H9 (cell line): ENCODE results near the gene CST3. TPM values are rescaled to one million over a fixed set of nuclear protein-coding genes. Genes with fewer than 3 reads are reported as not detected.

Experiments used
- DNase-seq: peaks from one replicate; pipeline ENCODE4 v3.0.0-alpha.2; 2017
- H2AFZ ChIP-seq: one replicate; pipeline ENCODE4 v1.6.1; 2013; ENCODE audit warnings: mild to moderate bottlenecking, low read length, control low read depth, moderate library complexity
- H2AK5ac ChIP-seq: 2 replicates; pipeline ENCODE4 v1.6.1; 2013; ENCODE audit warnings: low read length, control low read depth, mixed read lengths; ENCODE audit not compliant: insufficient read length
- H2BK120ac ChIP-seq: one replicate; pipeline ENCODE4 v1.6.1; 2013; ENCODE audit warnings: low read depth, mild to moderate bottlenecking, low read length, control low read depth, inconsistent platforms; ENCODE audit not compliant: poor library complexity, severe bottlenecking
- H2BK12ac ChIP-seq: 2 replicates; pipeline ENCODE4 v1.6.1; 2013; ENCODE audit warnings: low read length, control low read depth, mixed read lengths, low read depth; ENCODE audit not compliant: insufficient read length
- H2BK15ac ChIP-seq: 2 replicates; pipeline ENCODE4 v1.6.1; 2013; ENCODE audit warnings: low read depth, low read length, control low read depth
- H2BK20ac ChIP-seq: one replicate; pipeline ENCODE4 v1.6.1; 2013; ENCODE audit warnings: low read depth, mild to moderate bottlenecking, low read length, control low read depth, inconsistent platforms; ENCODE audit not compliant: poor library complexity, severe bottlenecking
- H2BK5ac ChIP-seq: 2 replicates; pipeline ENCODE4 v1.6.1; 2013; ENCODE audit warnings: low read length, control low read depth, mixed read lengths; ENCODE audit not compliant: insufficient read length
- H3K14ac ChIP-seq: 2 replicates; pipeline ENCODE4 v1.6.1; 2013; ENCODE audit warnings: low read length, control low read depth; ENCODE audit not compliant: insufficient read depth
- H3K18ac ChIP-seq: 2 replicates; pipeline ENCODE4 v1.6.1; 2013; ENCODE audit warnings: low read depth, mild to moderate bottlenecking, mixed read lengths, low read length, control low read depth; ENCODE audit not compliant: insufficient read length
- H3K23ac ChIP-seq: 2 replicates; pipeline ENCODE4 v1.6.1; 2013; ENCODE audit warnings: low read length, control low read depth, mixed read lengths, low read depth; ENCODE audit not compliant: insufficient read length
- H3K23me2 ChIP-seq: 2 replicates; pipeline ENCODE4 v1.6.1; 2013; ENCODE audit warnings: low read depth, mild to moderate bottlenecking, mixed read lengths, low read length, control low read depth; ENCODE audit not compliant: insufficient read length, poor library complexity, severe bottlenecking
- H3K27ac ChIP-seq: 2 replicates; pipeline ENCODE4 v1.5.1; 2013; ENCODE audit warnings: low read length, control low read depth, mixed read lengths, low read depth; ENCODE audit not compliant: insufficient read length
- H3K27me3 ChIP-seq: 2 replicates; pipeline ENCODE4 v1.6.1; 2013; ENCODE audit warnings: low read length, control low read depth, inconsistent platforms; ENCODE audit not compliant: insufficient read depth
- H3K4ac ChIP-seq: 2 replicates; pipeline ENCODE4 v1.6.1; 2013; ENCODE audit warnings: low read depth, mild to moderate bottlenecking, control low read depth, inconsistent platforms, low read length, moderate library complexity
- H3K4me1 ChIP-seq: 2 replicates; pipeline ENCODE4 v1.6.1; 2013; ENCODE audit warnings: low read length, control low read depth, inconsistent platforms; ENCODE audit not compliant: insufficient read depth
- H3K4me2 ChIP-seq: 2 replicates; pipeline ENCODE4 v1.6.1; 2013; ENCODE audit warnings: low read length, control low read depth, mixed read lengths; ENCODE audit not compliant: insufficient read length, insufficient read depth
- H3K56ac ChIP-seq: 2 replicates; pipeline ENCODE4 v1.6.1; 2013; ENCODE audit warnings: low read depth, mild to moderate bottlenecking, mixed read lengths, low read length, control low read depth; ENCODE audit not compliant: insufficient read length
- H3K79me1 ChIP-seq: 2 replicates; pipeline ENCODE4 v1.6.1; 2013; ENCODE audit warnings: low read depth, mild to moderate bottlenecking, moderate library complexity, low read length, control low read depth, inconsistent platforms; ENCODE audit not compliant: insufficient read depth, poor library complexity, severe bottlenecking
- H3K79me2 ChIP-seq: 2 replicates; pipeline ENCODE4 v1.6.1; 2013; ENCODE audit warnings: low read length, control low read depth, inconsistent platforms; ENCODE audit not compliant: insufficient read depth
- H3K9ac ChIP-seq: 2 replicates; pipeline ENCODE4 v1.6.1; 2013; ENCODE audit warnings: low read length, control low read depth, mixed read lengths; ENCODE audit not compliant: insufficient read length; ENCODE audit errors: extremely low read depth
- H3K9me3 ChIP-seq: one replicate; pipeline ENCODE4 v1.6.1; 2013; ENCODE audit warnings: low read depth, low read length, inconsistent platforms; ENCODE audit not compliant: control insufficient read depth
- H3T11ph ChIP-seq: one replicate; pipeline ENCODE4 v1.6.1; 2013; ENCODE audit warnings: mild to moderate bottlenecking, low read length, control low read depth, inconsistent platforms
- H4K20me1 ChIP-seq: one replicate; pipeline ENCODE4 v1.6.1; 2013; ENCODE audit not compliant: control insufficient read depth, insufficient read length, insufficient read depth
- H4K5ac ChIP-seq: 2 replicates; pipeline ENCODE4 v1.6.1; 2013; ENCODE audit warnings: low read depth, mild to moderate bottlenecking, mixed read lengths, low read length, control low read depth; ENCODE audit not compliant: insufficient read length
- H4K8ac ChIP-seq: replicated peaks from 2 replicates; pipeline ENCODE4 v1.6.1; 2013; ENCODE audit warnings: low read length, control low read depth, mixed read lengths, low read depth; ENCODE audit not compliant: insufficient read length
- H4K91ac ChIP-seq: 2 replicates; pipeline ENCODE4 v1.6.1; 2013; ENCODE audit warnings: low read depth, mild to moderate bottlenecking, moderate library complexity, mixed read lengths, low read length, control low read depth; ENCODE audit not compliant: insufficient read length
- H3K27ac Mint-ChIP-seq, 3 experiments: 2 replicates in 2 of 3; 3 replicates in 1 of 3; pipeline ENCODE4 v1.8.0; 2020 to 2021; ENCODE audit warnings: mixed read lengths in 3 of 3, mild to moderate bottlenecking in 1 of 3, moderate library complexity in 1 of 3
- H3K27me3 Mint-ChIP-seq: 2 replicates; pipeline ENCODE4 v1.8.0; 2021; ENCODE audit warnings: low read depth, mild to moderate bottlenecking, moderate library complexity, mixed read lengths
- H3K36me3 Mint-ChIP-seq, 3 experiments: 2 replicates in 2 of 3; 3 replicates in 1 of 3; pipeline ENCODE4 v1.8.0; 2020 to 2021; ENCODE audit warnings: low read depth in 3 of 3, mixed read lengths in 3 of 3; ENCODE audit not compliant: insufficient read depth in 1 of 3
- H3K4me1 Mint-ChIP-seq, 2 experiments: 2 replicates each; pipeline ENCODE4 v1.8.0; 2020; ENCODE audit warnings: mixed read lengths in 2 of 2
- H3K4me3 Mint-ChIP-seq, 2 experiments: 2 replicates in 1 of 2; 3 replicates in 1 of 2; pipeline ENCODE4 v1.8.0; 2020 to 2021; ENCODE audit warnings: mild to moderate bottlenecking in 2 of 2, mixed read lengths in 2 of 2, moderate library complexity in 1 of 2
- H3K9me3 Mint-ChIP-seq, 2 experiments: 2 replicates in 1 of 2; 3 replicates in 1 of 2; pipeline ENCODE4 v1.8.0; 2020; ENCODE audit warnings: mild to moderate bottlenecking in 2 of 2, mixed read lengths in 2 of 2, moderate library complexity in 1 of 2
- WGBS: extraction: QIAGEN DNeasy Blood & Tissue Kit; methylation state at CpG from one replicate; pipeline ENCODE4 v1.1.7; 2013; ENCODE audit warnings: missing lambda C conversion rate, low lambda C conversion rate, mixed read lengths; ENCODE audit not compliant: insufficient read length; ENCODE audit errors: extremely low coverage; 5-methylcytosine and 5-hydroxymethylcytosine counted together
- total RNA-seq: library from RNA; stranded (reverse); gene quantifications from 2 replicates; pipeline ENCODE4 v1.2.1, GENCODE V29; 2021
- TF ChIP-seq, protein P1 (sequence below): fragments of 200-600 bp; sonication (generic); conservative IDR thresholded peaks from 3 replicates; pipeline ENCODE4 v1.8.0; 2021; ENCODE audit warnings: antibody characterized with exemption, mild to moderate bottlenecking

Gene CST3
- total RNA-seq, 1 experiment from 2014 or later, result 77.2 TPM

DNA sequence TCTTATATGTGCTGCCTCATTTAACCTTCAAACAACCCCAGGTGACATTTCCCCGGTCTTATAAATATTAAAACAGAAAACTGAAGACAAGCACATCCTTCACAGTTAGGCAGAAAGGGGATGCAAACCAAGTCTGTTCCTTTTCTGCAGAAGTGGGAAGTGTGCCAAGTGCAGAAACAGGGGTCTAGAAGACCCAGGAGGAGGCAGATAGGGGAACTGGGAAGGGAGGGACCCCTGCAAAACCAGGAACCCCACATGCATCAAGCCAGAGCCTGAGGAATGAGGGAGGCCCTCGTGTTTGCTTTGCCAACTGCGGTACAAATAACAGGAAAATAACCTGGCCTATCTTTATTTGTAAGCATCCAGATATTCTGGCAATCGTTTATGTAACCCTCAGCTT lies 17.0 kb upstream of the CST3 start:
- H2BK20ac ChIP-seq, result no peak overlapping the region
- DNase-seq, result no peak
- no peak overlapping the region for H2BK120ac ChIP-seq
- no peak overlapping the region for H2BK15ac ChIP-seq
- H2AK5ac ChIP-seq, result no peak overlapping the region
- no peak overlapping the region for H3K18ac ChIP-seq
- H3K27ac ChIP-seq, result no peak overlapping the region
- H2AFZ ChIP-seq, result no peak overlapping the region
- Mint-ChIP-seq H3K27me3 (no peaks in the 10 kb centered on the region; the same call in none of the 2 replicates), H3K4me1 (peaks cover 0 to 16% of the 10 kb centered on the region in 2 experiments; a peak in 3 of 4 replicates), H3K9me3 (no peaks in the 10 kb centered on the region), H3K27ac (no peak overlapping the region), H3K4me3 (no peak overlapping the region), H3K36me3 (no peaks in the 10 kb centered on the region)
- no peak overlapping the region for H4K8ac ChIP-seq
- no peaks in the 10 kb centered on the region for H3K79me1 ChIP-seq
- no peak overlapping the region for H3K4ac ChIP-seq
- TF ChIP-seq, protein P1, sequence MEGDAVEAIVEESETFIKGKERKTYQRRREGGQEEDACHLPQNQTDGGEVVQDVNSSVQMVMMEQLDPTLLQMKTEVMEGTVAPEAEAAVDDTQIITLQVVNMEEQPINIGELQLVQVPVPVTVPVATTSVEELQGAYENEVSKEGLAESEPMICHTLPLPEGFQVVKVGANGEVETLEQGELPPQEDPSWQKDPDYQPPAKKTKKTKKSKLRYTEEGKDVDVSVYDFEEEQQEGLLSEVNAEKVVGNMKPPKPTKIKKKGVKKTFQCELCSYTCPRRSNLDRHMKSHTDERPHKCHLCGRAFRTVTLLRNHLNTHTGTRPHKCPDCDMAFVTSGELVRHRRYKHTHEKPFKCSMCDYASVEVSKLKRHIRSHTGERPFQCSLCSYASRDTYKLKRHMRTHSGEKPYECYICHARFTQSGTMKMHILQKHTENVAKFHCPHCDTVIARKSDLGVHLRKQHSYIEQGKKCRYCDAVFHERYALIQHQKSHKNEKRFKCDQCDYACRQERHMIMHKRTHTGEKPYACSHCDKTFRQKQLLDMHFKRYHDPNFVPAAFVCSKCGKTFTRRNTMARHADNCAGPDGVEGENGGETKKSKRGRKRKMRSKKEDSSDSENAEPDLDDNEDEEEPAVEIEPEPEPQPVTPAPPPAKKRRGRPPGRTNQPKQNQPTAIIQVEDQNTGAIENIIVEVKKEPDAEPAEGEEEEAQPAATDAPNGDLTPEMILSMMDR, result no peak
- no peaks in the 10 kb centered on the region for H3K9me3 ChIP-seq
- WGBS, result no CpG with 5 or more reads among the region's 4 CpGs
- H3K4me1 ChIP-seq, result no peaks in the 10 kb centered on the region
- no peaks in the 10 kb centered on the region for H3K23me2 ChIP-seq
- no peak overlapping the region for H4K91ac ChIP-seq
- H3T11ph ChIP-seq, result no peak overlapping the region
- H3K79me2 ChIP-seq, result no peaks in the 10 kb centered on the region
- no peak overlapping the region for H3K56ac ChIP-seq
- no peak overlapping the region for H2BK12ac ChIP-seq
- no peak overlapping the region for H3K23ac ChIP-seq
- H3K14ac ChIP-seq, result no peak overlapping the region
- H3K9ac ChIP-seq, result no peak overlapping the region
- H3K4me2 ChIP-seq, result no peak overlapping the region
- H4K20me1 ChIP-seq, result no peaks in the 10 kb centered on the region
- H3K27me3 ChIP-seq, result no peaks in the 10 kb centered on the region
- H2BK5ac ChIP-seq, result no peak overlapping the region
- no peak overlapping the region for H4K5ac ChIP-seq
